Testis (tissue), 3 donors: ENCODE results near the gene CCDC57. TPM values are rescaled to one million over a fixed set of nuclear protein-coding genes. Genes with fewer than 3 reads are reported as not detected.

Experiments
- DNase-seq: peaks from one replicate; pipeline ENCODE4 v3.0.0-alpha.2; 2019
- H3K27ac ChIP-seq, 2 donors: fragments of 200-600 bp; sonication (generic); one replicate each; pipeline ENCODE4 v1.5.1; 2019
- H3K27me3 ChIP-seq: fragments of 200-600 bp; sonication (generic); one replicate; pipeline ENCODE4 v1.5.1; 2019
- H3K36me3 ChIP-seq: fragments of 200-600 bp; sonication (generic); one replicate; pipeline ENCODE4 v1.5.1; 2017; ENCODE audit warnings: low read depth; ENCODE audit errors: missing control alignments
- H3K4me1 ChIP-seq: fragments of 200-600 bp; sonication (generic); one replicate; pipeline ENCODE4 v1.5.1; 2019
- H3K4me3 ChIP-seq, 2 donors: fragments of 200-600 bp; sonication (generic); one replicate each; pipeline ENCODE4 v1.5.1; 2017 to 2019
- H3K9me3 ChIP-seq: fragments of 200-600 bp; sonication (generic); one replicate; pipeline ENCODE4 v1.5.1; 2017
- CTCF ChIP-seq, 3 experiments: fragments of 450-650 bp in 2 of 3; fragments of 200-600 bp in 1 of 3; sonication (generic) in 1 of 3; IDR thresholded peaks; one replicate each; pipeline ENCODE4 v1.5.1; 2016 to 2019; ENCODE audit warnings: antibody characterized with exemption in 3 of 3, mild to moderate bottlenecking in 2 of 3, moderate library complexity in 1 of 3
- POLR2A ChIP-seq: fragments of 450-650 bp; IDR thresholded peaks from one replicate; pipeline ENCODE4 v1.6.1; 2017; ENCODE audit warnings: antibody characterized with exemption, mild to moderate bottlenecking, moderate library complexity
- WGBS, 2 donors: methylation state at CpG; one replicate each; pipeline ENCODE4 v1.1.5; 2018; 5-methylcytosine and 5-hydroxymethylcytosine counted together
- intact Hi-C: fragments of 100-400 bp; cut with DNase I; formaldehyde crosslinking; loops from one replicate; pipeline ENCODE4 v1.15.1; 2023; ENCODE audit warnings: low total_unique reads
- polyA plus RNA-seq: library from polyadenylated mRNA; stranded (reverse); fragments of 350-450 nt; fragmentation: Illumina TruSeq; extraction: RNeasy Lipid Tissue Mini Kit (QIAGEN cat#74804); gene quantifications from one replicate; pipeline ENCODE4 v1.2.3, GENCODE V29; 2014; ENCODE audit warnings: low read depth, low replicate concordance; ENCODE audit not compliant: insufficient read depth
- total RNA-seq, 2 donors: library from RNA; depleted of rRNA; stranded (reverse); fragments of >200 nt; gene quantifications; one replicate each; pipeline ENCODE4 v1.2.3, GENCODE V29; 2016

CCDC57 gene
- total and polyA plus RNA-seq, 3 donors from 2014 or later = 61.3 to 111 (median 71.8) TPM

GRCh38 chr17:82089723-82090548 is 122.7 kb downstream of the CCDC57 start:
- H3K4me1 ChIP-seq = no peaks in the 10 kb centered on the region
- no peak for DNase-seq
- intact Hi-C loops = no loop called here
- H3K4me3 ChIP-seq = no peak overlapping the region
- no peaks in the 10 kb centered on the region for H3K27me3 ChIP-seq
- no peak for TF ChIP-seq POLR2A
- no peaks in the 10 kb centered on the region for H3K9me3 ChIP-seq
- no peaks in the 10 kb centered on the region for H3K36me3 ChIP-seq
- H3K27ac ChIP-seq = no peak overlapping the region
- WGBS, 2 donors = 70 to 92% methylated on average over 2 to 26 of the region's 29 CpGs

GRCh38 chr17:82088838-82089722 is 123.6 kb downstream of the CCDC57 start:
- TF ChIP-seq POLR2A (no peak), CTCF (IDR thresholded peaks at IDR 0.05) (no peak)
- Histone ChIP-seq H3K9me3 (no peaks in the 10 kb centered on the region), H3K36me3 (no peaks in the 10 kb centered on the region), H3K27me3 (no peaks in the 10 kb centered on the region), H3K4me1 (no peaks in the 10 kb centered on the region), H3K27ac (no peak overlapping the region), H3K4me3 (no peak overlapping the region)
- DNase-seq = no peak
- intact Hi-C loops = no loop called here
- 93 to 97% methylated on average over 12 to 32 of the region's 47 CpGs for WGBS, 2 donors

- Histone ChIP-seq H3K27me3 (no peaks in the 10 kb centered on the region), H3K36me3 (no peaks in the 10 kb centered on the region), H3K4me1 (no peaks in the 10 kb centered on the region), H3K27ac (no peak overlapping the region), H3K4me3 (no peak overlapping the region), H3K9me3 (no peaks in the 10 kb centered on the region)
- WGBS, 2 donors = 93 to 95% methylated on average over 23 to 44 of the region's 48 CpGs
- intact Hi-C loops = no loop called here
- DNase-seq = no peak
- TF ChIP-seq POLR2A = no peak
- TF ChIP-seq CTCF (IDR thresholded peaks at IDR 0.05) = no peak
Measured at GRCh38 chr17:82087961-82088837, 124.4 kb downstream of the CCDC57 start.

- 90 to 93% methylated on average over 4 to 32 of the region's 39 CpGs for WGBS, 2 donors
- Histone ChIP-seq H3K4me3 (no peak overlapping the region), H3K27ac (no peak overlapping the region), H3K4me1 (no peaks in the 10 kb centered on the region), H3K9me3 (no peaks in the 10 kb centered on the region), H3K27me3 (no peaks in the 10 kb centered on the region), H3K36me3 (no peaks in the 10 kb centered on the region)
- TF ChIP-seq CTCF (IDR thresholded peaks at IDR 0.05) = no peak
- TF ChIP-seq POLR2A = no peak
- DNase-seq = no peak
- intact Hi-C loops = no loop called here
Measured at GRCh38 chr17:82086941-82087906, 125.4 kb downstream of the CCDC57 start.
